Islet of Langerhans (tissue), 1 donor: ENCODE results near the gene SHISA8.

ENCODE experiments used
- FAIRE-seq: peaks from one replicate; lab custom pipeline; 2011; peaks lifted over from hg19 to GRCh38; lab: Jason Lieb, UNC

SHISA8 gene

DNA sequence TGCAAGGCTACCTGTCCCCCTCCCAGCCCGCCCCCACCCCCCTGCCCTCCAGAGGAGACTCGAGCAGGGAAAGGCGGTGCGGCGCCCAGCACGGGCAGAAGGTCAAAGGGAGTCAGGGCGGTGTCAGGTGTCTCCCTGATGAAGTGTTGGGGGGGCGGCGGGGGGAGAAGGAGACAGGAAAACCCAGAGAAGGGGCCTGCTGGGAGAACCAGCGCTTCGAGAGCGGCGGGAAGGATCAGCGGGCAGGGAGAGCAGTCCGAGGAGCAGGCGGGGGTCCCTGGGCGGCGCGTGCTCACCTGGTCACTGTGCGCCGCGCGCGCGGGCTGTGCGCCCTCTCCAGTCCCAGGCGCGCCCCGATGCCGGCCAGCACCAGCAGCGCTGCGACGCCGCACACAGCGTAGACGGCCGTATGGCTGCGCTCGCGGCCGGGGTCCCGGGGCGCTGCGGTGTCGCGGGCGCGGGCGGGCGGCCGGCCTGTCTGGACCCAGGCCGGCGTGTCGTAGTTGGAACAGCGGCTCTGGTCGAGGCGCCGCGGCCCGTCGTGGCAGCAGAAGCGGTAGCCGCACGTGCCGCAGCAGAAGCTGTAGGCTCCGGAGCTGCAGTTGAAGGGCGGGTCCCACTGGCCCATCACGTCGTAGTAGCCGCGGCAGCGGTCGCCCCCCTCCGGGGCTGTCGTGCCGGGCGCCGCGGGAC lies 886 bp downstream of the SHISA8 start:
- no peak for FAIRE-seq

DNA sequence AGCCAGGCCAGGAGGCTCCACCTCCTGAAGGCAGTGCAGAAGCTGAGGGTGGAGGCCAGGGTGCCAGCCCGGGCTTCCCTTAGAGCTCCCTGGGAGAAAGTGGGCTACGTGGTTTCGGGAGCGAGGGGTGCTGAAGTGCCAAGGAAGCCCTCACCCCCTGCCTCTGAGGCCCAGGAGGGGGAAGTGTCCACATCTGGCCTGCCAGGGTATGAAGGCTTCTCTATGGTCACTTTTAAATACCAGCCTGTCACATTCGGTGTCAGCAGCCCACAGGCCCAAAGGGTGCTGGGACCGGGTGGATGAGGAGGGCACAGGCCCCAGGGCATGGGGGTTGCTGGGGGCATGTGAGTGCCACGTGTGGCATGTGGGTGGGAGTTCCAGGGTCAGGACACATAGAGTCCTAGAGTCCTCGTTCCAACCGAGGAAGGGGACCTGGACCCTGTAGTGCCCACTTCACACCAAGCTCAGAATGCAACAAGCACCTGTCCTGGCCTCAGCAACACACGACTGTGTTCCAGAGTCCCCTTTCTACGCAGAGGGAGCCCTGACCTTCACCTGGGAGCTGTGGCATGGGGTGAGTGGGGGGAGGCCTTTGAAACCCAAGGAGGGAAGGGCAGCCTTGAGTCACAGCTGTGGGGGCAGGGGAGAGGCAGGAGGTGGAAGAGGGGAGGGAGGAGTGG lies 1.7 kb downstream of the SHISA8 start:
- FAIRE-seq = no peak

DNA sequence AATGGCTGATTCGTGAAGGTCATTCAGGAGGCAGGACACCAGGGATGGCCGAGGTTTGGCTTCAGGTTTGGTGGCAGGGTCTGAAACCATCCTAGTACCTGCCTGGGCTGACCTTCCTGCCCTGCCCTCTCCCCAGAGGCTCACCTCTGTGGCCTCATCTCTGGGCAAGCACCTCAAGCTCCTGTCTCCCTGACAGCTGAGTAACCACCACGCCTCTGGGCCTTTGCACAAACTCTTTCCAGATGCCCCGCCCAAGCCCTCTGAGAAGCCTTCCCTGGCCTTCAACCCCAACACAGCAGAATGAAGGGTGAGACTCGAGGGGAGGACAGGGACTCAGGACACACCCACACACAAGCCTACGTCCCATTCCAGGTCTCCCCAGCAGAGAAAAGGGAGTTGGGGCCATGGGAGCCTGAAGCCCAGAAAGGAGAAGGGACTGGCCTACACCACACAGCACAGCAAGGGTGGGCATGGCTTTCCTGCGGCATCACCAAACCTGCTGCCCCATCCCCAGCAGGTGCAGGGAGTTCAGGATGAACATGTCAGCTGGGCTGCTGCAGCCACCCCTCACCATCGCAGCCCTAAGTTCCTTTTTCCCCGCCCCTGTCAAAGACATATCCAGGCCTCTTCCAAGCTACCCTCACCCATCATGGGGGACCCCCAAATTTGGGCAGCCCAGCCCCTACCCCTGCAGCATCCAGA lies 2.4 kb downstream of the SHISA8 start:
- FAIRE-seq = no peak

DNA sequence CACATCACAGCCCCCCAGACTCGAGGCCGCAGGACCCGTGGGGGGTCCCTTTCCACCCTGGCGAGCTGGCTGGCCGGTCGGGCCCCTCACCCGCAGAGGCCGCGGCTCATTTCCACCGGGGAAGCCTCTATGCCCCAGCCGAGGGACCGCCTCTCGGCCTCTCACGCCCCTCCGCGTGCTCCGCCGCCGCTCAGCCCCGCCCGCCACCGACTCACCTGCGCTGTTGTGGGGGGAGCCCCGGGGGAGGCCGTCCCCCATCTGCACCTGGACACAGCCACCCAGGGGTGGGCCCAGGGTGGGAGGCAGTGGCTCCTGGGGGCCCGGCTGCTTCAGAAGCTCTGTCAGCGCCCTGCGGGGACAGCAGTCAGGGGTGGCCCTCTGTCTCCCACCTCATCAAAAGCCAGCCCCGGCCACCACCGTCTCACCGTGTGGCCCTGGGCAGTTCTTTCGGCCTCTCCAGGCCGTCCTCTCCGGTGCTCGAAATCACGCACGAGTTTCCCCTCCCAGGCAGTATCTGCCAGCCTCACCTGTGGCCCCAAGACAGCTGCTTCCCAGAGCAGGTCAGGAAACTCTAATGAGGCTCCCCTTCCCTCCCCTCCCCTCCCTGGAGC lies 3.8 kb downstream of the SHISA8 start:
- FAIRE-seq = no peak

DNA sequence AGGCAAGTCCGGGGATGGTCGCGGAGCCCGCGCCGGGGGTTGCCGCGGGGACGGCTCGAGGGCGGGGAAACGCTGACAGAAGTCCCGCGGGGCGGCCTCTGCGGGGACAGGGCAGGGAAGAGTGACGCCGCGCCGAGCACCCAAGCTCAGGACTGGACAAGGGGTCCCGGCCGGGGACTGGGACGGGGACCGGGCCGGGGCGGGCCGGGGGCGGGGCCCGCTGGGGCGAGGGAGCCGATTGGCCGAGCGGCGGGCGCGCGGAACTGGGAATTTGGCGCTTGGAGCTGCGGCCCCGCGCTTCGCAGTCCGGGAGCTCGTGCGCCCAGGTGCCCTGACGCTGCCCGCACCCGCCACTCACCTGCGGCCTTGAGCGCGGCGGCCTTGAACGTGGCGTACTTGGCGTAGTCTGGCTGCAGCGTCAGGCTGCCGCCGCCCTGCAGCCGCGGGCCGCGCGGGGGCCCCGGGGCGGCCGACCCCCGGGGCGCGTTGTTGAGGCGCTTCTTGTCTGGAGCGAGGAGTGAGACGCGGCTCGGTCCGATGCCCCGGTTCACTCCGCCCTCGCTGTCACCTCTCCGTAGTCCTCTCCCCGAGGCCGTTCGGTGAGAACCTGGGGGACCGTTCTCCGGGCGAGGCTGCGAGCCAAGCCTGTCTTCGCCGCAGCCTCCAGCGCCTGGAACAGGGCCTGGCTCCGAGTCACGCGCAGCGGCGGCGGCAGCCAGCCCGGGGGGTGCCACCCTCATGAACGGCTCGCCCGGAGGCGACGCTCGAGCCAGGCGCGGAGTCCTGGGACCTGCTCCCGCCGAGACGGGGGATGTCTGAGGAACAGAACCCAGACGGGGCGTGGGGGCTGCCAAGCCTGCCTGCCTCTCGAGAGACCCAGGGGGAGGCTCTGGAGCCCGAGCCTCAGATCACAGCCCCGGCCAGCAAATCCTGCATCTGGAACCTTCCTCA lies 4.5 kb downstream of the SHISA8 start:
- no peak for FAIRE-seq

DNA sequence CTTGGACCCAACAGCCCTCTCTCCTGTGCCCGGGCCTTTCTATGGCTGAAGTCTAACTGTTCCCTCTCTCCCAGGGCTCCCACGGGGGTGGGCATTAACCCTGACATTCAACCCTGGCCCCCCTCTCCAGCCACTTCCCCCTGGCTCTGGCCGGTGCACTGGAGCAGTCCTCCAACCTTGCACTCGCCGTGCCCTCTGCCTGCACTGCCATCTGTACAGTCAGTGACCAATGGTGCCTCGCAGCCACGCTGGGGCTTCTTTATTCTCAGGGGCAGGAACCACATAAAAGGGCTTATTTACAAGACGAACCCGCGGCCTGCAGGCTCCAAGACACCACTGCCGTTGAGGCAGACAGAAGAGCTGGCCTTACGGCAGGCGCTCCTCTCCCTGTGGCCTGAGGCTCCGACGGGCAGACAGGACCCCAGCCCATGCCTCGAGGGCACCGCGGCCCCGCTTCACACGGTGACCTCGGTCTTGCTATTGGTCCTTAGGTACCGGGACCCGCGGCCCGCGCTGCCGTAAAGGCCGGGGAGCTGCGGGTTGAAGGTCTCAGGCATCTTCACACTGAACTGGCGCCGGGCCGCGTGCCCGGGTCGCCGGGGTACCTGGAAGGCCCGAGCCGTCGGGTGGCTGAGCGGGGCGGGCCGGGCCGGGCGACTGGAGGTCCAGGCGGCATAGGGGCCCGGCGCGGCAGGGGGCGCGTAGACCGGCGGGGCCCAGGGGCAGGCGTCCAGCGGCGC lies 5.4 kb downstream of the SHISA8 start:
- no peak for FAIRE-seq

DNA sequence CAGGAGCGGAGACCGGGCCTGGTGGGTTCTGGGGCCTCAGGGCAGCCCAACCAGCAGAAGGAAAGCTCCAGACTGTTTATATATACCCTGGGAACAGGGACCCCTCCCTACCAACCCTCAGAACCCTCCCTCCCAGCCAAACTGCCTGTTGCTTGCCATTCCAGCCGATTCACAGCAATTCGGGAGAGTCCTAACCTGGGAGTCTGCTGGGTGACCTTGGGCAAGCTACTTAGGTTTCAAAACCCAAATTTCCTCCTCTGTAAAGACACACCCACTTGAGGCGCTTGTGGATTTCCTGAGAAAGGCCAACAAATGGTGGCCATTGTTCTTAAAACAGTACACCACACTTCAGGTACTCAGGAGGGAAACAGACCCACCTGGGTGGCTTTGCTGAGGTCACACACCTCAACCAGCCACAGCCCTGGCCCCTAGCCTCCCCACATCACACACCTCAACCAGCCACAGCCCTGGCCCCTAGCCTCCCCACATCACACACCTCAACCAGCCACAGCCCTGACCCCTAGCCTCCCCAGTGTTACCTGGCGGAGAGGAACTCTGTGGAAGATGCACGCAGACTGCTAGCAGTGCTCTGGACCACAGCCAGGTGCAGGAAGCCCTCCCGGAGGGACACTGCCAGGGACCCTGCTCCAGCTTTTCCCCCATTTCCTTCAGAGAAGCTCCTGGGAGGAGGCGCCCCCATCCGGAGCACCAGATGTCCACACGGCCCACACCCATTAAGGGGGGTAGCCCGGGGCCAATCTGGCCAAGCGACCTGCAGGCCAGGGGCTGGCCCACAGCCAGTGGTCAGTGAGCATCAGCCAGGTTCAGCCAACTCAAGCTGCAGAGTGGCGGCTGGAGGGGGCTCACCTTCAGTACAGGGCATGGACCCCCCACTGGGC lies 6.2 kb downstream of the SHISA8 start:
- FAIRE-seq = no peak

DNA sequence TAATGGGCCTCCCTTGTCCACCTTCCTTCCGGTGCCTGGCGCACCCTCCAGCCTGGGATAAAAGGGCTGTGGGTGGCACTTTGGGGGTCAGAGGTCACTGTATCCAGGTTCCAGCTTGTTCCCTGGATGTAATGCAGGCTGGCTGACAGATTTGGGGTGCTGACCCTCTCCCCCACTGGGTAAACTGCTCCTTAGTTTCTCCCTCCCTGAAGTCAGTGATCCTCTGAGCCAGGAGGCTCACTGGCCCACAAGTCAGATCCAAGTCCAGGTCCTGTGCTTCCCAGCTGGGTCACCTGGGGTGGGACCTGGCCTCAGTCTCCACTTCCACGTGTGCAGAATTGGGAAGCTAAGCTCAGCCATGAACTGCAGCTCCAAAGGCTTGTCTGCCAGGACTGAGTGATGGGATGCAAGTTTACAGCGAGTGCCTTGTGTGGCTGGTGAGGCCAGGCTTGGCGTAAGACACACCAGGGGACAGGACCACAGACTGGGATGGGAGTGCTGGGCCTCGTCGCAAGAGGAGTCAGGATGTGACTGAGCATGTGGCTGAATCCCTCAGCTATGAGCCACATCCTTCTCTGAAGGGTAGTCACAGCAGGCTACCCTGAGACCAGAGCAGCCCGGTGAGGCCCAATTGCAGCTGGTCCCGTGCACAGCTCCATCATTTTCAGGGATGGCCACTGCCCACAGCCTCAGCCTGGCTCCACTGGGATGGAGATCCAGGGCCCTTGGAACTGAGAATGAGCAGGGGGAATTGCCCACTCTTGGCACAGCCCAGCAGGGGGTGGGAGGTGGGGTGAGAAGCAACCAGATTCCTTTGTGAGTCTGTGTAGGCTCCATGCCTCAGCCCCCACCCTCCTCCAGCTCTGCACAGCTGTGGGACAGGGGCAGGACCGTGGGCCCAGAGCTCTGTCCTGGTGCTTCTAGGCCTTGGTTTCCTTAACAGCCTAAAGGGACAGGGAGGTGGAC lies 7.2 kb downstream of the SHISA8 start:
- FAIRE-seq = no peak

DNA sequence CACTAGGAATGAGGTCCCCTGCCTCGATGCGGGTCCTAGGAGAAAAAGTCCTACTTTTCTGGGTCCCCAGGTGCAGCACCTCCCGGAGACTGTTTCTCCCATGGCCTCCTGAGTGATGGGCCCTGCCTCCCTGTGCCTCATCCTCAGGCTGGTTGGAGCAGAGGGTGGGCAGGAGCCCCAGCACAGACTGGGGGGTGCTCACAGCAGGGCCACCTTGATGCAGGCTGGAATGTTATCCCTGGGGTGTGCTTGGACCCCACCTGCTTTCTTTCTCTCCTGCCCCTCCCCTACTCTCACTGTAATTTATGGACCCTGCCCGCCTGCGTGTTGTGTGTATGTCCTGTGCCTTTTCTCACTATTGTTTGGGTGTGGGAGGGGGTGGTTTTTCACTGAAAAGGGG lies 8.1 kb downstream of the SHISA8 start:
- FAIRE-seq = no peak

DNA sequence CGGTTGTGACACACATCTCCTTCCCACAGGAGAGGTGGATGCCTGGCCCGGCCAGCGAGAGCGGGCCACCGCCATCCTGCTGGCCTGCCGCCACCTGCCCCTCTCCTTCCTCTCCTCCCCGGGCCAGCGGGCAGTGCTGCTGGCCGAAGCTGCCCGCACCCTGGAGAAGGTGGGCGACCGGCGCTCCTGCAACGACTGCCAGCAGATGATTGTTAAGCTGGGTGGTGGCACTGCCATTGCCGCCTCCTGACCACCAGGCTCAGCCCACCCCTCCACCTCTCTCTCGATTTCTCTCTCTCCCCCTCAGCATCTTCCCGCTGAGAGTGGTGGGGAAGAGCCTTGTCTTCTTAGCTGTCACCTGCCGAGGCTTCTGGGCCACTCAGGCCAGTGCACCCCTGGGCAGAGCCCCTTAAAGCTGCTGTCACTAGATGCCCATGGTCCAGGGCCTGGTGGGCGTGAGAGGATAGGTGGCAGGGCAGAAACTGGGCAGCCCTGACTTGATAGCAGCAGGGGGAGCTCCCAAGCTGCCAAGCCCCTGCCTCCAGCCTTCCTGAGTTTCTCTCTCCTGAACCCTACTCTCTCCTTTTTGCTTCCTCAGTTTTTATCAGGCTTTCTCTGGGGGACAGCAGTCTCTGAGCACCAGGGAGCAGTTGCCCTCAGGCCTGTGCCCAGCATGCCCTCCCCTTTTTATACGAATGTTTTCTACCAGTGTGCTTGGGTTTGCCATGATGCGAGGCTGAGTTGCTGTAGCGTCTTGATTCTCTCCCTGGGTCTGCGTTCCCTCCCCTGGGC lies 9.3 kb downstream of the SHISA8 start:
- no peak for FAIRE-seq

DNA sequence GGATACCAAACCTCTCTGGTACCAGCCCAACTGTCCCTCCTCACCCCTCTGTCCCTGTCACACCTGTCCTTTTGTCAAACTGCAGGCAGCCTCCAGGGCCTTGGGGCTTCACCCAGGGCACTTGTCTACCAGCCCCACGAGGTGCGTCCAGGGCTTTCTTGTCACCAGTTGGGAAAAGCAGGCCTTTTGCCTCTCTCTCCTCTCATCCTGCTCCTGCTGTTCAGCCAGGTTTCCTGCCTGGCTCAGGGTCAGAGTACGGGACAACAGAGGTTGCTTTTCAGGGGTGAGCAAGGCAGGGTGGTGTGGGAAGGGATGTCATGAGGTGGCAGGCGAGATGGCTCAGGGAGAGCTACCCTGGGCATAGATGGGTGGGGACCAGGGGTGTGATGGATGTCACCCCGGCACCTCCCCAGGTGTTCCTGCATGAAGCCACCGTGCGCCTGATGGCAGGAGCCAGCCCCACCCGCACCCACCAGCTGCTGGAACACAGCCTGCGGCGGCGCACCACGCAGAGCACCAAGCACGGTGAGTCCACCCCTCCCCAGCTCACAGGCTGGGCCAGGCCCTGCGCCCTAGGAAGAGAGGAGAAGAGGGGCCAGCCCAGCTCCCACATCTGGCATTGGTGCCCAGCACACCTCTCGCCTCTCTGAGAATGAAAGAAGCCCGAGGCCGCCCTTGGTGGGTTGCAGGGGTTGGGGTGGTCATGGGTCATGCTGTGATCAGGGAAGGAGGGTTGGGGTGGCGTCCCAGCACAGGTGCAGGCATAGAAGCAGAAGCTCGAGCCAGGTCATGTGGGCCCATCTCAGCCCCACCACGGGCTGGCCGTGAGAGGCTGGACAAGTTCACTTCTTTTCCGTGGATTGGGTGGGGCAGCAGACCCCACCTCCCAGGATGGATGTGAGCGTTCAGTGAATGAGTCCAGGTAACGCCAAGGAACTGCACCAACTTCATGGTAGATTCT lies 10.1 kb downstream of the SHISA8 start:
- no peak for FAIRE-seq

DNA sequence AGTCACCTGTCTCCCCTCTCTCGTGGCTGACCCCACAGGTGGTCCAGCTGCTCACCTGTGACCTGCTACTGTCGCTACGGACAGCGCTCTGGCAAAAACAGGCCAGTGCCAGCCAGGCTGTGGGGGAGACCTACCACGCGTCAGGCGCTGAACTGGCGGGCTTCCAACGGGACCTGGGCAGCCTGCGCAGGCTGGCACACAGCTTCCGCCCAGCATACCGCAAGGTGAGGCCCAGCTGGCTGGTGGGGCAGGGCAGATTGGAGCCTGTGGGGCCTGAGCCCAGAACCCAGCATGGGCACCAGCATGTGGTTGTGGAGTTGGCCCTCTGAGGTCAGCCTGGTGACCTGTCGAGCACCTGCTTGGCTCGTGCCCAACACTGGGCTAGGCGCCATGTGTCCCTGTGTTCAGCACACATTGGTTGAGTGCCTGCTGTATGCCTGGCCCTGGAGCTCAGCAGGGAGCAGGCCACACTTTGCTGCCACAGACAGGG lies 11.9 kb downstream of the SHISA8 start:
- FAIRE-seq = no peak

DNA sequence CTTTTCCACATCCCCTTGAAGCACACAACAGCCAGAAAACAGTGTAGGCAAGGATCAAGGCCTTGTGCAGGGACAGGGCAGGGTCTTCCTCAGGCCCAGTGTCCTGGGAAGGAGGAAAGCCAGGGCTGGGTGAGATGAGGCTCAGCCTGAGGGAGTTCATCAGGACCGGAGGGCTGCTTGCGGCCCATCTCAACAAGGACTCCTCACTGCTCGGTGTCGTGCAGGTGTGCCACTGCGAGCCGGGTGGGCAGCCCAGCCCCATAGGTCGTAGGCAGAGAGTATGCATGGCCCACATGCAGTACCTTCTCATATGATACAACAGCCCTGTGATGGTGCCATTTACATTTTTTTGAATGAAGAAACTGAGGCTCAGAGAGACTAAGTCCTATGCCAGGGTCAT lies 12.9 kb downstream of the SHISA8 start:
- no peak for FAIRE-seq

DNA sequence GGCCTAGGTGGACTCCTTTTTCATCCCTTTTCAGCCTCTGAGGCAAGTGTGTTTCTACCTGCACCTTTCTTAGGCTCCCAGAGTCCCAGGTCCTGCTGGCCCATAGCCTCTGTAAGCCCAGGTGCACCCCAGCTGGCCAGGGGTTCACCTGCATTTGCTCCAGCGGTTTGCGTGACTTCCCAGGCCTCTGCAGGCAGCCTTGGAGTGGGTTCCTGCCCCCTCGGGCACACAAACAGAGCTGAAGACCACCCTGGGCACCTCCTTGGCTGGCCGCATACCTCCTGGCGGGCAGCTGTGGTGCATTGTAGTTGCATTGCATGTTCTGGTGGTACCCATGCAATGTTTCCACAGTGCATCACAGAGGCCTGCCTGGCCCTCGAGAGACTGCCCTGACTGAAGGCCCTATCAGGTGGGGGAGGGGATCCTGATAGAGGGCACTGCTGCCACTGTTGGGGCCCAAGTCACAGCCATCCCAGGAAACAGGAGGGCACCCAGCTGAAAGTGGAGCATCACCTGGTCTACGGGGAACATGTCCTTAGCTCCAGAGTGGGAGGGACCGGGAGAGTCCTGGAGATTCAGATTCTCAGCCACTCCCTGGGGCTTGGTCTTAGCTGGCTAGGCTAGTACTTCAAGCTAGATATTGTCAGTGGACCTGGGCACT lies 14.1 kb downstream of the SHISA8 start:
- FAIRE-seq = no peak

DNA sequence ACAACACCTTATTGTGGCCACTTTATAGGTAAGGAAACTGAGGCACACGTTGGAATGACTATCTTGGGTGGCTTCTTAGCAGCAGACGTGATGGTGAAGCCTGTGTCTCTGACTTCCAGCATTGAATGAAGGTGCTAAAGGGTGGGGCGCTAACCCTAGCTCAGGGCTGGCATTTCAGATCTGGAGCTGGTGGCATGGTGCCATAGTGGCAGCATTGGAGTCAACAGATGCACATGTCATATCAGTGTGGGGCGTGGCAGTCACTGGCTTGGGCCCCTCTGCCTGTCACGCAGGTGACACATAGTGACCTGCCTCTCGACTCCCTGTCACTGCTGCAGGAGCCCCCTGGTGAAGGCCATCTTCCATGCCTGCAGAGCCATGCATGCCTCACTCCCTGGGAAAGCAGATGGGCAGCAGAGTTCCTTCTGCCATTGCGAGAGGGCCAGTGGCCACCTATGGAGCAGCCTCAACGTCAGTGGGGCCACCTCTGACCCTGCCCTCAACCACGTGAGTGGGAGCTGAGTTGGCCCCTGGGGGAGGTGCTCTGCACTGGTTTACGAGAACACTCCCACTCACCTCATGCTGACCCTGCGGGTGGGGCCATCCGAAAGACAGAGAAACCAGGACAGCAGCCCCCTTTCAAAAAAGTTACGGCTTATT lies 14.8 kb downstream of the SHISA8 start:
- no peak for FAIRE-seq

DNA sequence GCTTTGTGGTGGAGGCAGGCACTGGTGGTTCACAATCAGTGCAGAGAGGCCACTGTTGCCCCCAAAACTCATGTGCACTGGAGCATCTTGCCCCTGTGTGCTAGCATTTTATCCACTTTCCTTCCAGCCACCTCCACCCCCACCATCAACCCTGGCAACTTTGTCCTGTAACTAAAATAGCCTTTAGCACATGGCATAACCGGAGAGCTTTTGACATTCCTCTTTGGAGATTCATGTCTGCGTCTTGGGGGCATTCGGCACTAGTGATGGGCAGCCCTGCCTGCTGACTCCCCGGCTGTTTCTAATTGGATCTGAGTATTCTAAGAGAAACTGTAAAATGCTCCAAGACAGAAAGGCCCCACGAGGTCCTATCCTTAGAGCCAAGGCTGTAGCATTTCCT lies 15.8 kb downstream of the SHISA8 start:
- no peak for FAIRE-seq
